Testis (tissue), 2 donors: ENCODE data around the gene OGFOD1.

Experiments
- POLR2A ChIP-seq: fragments of 450-650 bp; IDR thresholded peaks from one replicate; pipeline ENCODE4 v1.6.1; 2017; ENCODE audit warnings: antibody characterized with exemption, mild to moderate bottlenecking, moderate library complexity
- TF ChIP-seq, protein P1 (sequence below), 3 experiments: fragments of 450-650 bp in 2 of 3; fragments of 200-600 bp in 1 of 3; sonication (generic) in 1 of 3; IDR thresholded peaks; one replicate each; pipeline ENCODE4 v1.5.1; 2016 to 2019; ENCODE audit warnings: antibody characterized with exemption in 3 of 3, mild to moderate bottlenecking in 2 of 3, moderate library complexity in 1 of 3

DNA sequence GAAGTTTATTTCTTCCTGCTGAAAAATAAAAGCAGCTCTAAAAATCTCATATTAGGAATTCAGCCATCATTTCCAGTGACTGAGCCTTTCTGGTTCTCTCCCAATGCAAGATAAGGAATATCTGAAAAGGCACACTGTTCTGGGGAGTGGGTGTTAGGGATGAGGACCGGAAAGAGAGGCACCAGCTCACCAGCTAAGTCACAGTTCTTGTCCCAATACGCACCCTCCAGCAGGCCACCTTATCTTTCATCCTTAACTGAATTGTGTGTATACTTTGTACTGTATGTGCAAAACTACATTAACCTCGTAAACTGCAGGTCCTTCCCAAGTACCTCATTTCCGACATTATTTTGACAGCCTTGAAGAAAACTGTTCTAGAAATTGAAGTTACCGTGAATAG, 37.0 kb upstream of the OGFOD1 start:
- TF ChIP-seq, protein P1, sequence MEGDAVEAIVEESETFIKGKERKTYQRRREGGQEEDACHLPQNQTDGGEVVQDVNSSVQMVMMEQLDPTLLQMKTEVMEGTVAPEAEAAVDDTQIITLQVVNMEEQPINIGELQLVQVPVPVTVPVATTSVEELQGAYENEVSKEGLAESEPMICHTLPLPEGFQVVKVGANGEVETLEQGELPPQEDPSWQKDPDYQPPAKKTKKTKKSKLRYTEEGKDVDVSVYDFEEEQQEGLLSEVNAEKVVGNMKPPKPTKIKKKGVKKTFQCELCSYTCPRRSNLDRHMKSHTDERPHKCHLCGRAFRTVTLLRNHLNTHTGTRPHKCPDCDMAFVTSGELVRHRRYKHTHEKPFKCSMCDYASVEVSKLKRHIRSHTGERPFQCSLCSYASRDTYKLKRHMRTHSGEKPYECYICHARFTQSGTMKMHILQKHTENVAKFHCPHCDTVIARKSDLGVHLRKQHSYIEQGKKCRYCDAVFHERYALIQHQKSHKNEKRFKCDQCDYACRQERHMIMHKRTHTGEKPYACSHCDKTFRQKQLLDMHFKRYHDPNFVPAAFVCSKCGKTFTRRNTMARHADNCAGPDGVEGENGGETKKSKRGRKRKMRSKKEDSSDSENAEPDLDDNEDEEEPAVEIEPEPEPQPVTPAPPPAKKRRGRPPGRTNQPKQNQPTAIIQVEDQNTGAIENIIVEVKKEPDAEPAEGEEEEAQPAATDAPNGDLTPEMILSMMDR (IDR thresholded peaks at IDR 0.05): no peak
- TF ChIP-seq POLR2A: no peak
